OCI-LY3 (cell line): Measurements from ENCODE around the gene CRAMP1.

ENCODE experiments used
- CTCF ChIP-seq: fragments of 200-600, 300-600 bp; sonication (generic); IDR thresholded peaks from 2 replicates; pipeline ENCODE4 v1.5.1; 2014; ENCODE audit warnings: antibody characterized with exemption, low read length, low read depth
- EZH2phosphoT487 ChIP-seq: fragments of 200-600 bp; shearing (Covaris generic); IDR thresholded peaks from 2 replicates; pipeline ENCODE4 v1.6.1; 2018; ENCODE audit warnings: antibody characterized with exemption, mixed run types, low read depth

GRCh38 chr16:1687427-1688316, 75.5 kb downstream of the CRAMP1 start:
- TF ChIP-seq EZH2phosphoT487: no peak
- TF ChIP-seq CTCF: no peak
